ENCODE data around the gene WHRN. TPM values are rescaled to one million over a fixed set of nuclear protein-coding genes. Genes with fewer than 3 reads are reported as not detected.

The WHRN gene
- total RNA-seq, 1 experiment from 2014 or later: 24.3 TPM

GRCh38 chr9:114504341-114505186 is 709 bp downstream of the WHRN start (continued):
- peak; percentile 92 for TF ChIP-seq ARID4B (CRISPR knock-in tag; IDR thresholded peaks at IDR 0.05; ENCODE audit: borderline replicate concordance)
- no peak for TF ChIP-seq TEAD4 (CRISPR knock-in tag; IDR thresholded peaks at IDR 0.05)
- no peak for TF ChIP-seq RORB (CRISPR knock-in tag; IDR thresholded peaks at IDR 0.05)
- TF ChIP-seq, protein P1, sequence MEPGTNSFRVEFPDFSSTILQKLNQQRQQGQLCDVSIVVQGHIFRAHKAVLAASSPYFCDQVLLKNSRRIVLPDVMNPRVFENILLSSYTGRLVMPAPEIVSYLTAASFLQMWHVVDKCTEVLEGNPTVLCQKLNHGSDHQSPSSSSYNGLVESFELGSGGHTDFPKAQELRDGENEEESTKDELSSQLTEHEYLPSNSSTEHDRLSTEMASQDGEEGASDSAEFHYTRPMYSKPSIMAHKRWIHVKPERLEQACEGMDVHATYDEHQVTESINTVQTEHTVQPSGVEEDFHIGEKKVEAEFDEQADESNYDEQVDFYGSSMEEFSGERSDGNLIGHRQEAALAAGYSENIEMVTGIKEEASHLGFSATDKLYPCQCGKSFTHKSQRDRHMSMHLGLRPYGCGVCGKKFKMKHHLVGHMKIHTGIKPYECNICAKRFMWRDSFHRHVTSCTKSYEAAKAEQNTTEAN (CRISPR knock-in tag; IDR thresholded peaks at IDR 0.05): peak; percentile 58; the same call in 1 of the 2 replicates
- peak; percentile 80; the same call in 1 of the 2 replicates for TF ChIP-seq TEAD1 (CRISPR knock-in tag; IDR thresholded peaks at IDR 0.05)
- no peak for TF ChIP-seq JAZF1 (CRISPR knock-in tag; IDR thresholded peaks at IDR 0.05)
- TF ChIP-seq ATF1 (CRISPR knock-in tag; IDR thresholded peaks at IDR 0.05): peak; percentile 41; the same call in 1 of the 2 replicates
- no peak for TF ChIP-seq ZNF396 (CRISPR knock-in tag; IDR thresholded peaks at IDR 0.05; ENCODE audit: borderline replicate concordance)
- TF ChIP-seq, protein P2, sequence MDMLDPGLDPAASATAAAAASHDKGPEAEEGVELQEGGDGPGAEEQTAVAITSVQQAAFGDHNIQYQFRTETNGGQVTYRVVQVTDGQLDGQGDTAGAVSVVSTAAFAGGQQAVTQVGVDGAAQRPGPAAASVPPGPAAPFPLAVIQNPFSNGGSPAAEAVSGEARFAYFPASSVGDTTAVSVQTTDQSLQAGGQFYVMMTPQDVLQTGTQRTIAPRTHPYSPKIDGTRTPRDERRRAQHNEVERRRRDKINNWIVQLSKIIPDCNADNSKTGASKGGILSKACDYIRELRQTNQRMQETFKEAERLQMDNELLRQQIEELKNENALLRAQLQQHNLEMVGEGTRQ (CRISPR knock-in tag; IDR thresholded peaks at IDR 0.05): no peak
- TF ChIP-seq, protein P3, sequence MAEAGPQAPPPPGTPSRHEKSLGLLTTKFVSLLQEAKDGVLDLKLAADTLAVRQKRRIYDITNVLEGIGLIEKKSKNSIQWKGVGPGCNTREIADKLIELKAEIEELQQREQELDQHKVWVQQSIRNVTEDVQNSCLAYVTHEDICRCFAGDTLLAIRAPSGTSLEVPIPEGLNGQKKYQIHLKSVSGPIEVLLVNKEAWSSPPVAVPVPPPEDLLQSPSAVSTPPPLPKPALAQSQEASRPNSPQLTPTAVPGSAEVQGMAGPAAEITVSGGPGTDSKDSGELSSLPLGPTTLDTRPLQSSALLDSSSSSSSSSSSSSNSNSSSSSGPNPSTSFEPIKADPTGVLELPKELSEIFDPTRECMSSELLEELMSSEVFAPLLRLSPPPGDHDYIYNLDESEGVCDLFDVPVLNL (CRISPR knock-in tag; IDR thresholded peaks at IDR 0.05; ENCODE audit: borderline replicate concordance, low read depth): peak; percentile 18; the same call in 1 of the 2 replicates
- TF ChIP-seq EMX1 (CRISPR knock-in tag; IDR thresholded peaks at IDR 0.05): no peak
- no peak for TF ChIP-seq CBFB (CRISPR knock-in tag; IDR thresholded peaks at IDR 0.05; ENCODE audit: low read depth)
- TF ChIP-seq IRF2 (CRISPR knock-in tag; IDR thresholded peaks at IDR 0.05; ENCODE audit: borderline replicate concordance, low read depth): no peak
- no peak for TF ChIP-seq ZNF425 (CRISPR knock-in tag; conservative IDR thresholded peaks at IDR 0.05)
- peak; percentile 85; the same call in 1 of the 2 replicates for TF ChIP-seq TP53 (CRISPR knock-in tag; IDR thresholded peaks at IDR 0.05)
- peak; percentile 78; the same call in 1 of the 2 replicates for TF ChIP-seq MYBL2 (CRISPR knock-in tag; IDR thresholded peaks at IDR 0.05)
- TF ChIP-seq NR2C2 (CRISPR knock-in tag; IDR thresholded peaks at IDR 0.05): peak; percentile 59; the same call in 1 of the 2 replicates
- no peak for TF ChIP-seq KAT7 (CRISPR knock-in tag; IDR thresholded peaks at IDR 0.05; ENCODE audit: borderline replicate concordance)
- TF ChIP-seq, protein P4, sequence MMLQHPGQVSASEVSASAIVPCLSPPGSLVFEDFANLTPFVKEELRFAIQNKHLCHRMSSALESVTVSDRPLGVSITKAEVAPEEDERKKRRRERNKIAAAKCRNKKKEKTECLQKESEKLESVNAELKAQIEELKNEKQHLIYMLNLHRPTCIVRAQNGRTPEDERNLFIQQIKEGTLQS (CRISPR knock-in tag; conservative IDR thresholded peaks at IDR 0.05): no peak
- TF ChIP-seq E2F5 (CRISPR knock-in tag; IDR thresholded peaks at IDR 0.05): peak; percentile 67; the same call in 1 of the 2 replicates
- TF ChIP-seq, protein P5, sequence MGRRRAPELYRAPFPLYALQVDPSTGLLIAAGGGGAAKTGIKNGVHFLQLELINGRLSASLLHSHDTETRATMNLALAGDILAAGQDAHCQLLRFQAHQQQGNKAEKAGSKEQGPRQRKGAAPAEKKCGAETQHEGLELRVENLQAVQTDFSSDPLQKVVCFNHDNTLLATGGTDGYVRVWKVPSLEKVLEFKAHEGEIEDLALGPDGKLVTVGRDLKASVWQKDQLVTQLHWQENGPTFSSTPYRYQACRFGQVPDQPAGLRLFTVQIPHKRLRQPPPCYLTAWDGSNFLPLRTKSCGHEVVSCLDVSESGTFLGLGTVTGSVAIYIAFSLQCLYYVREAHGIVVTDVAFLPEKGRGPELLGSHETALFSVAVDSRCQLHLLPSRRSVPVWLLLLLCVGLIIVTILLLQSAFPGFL (CRISPR knock-in tag; IDR thresholded peaks at IDR 0.05; ENCODE audit: borderline replicate concordance): no peak
- TF ChIP-seq, protein P6, sequence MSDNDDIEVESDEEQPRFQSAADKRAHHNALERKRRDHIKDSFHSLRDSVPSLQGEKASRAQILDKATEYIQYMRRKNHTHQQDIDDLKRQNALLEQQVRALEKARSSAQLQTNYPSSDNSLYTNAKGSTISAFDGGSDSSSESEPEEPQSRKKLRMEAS (CRISPR knock-in tag; IDR thresholded peaks at IDR 0.05): peak; percentile 95
- TF ChIP-seq ETV6 (CRISPR knock-in tag; IDR thresholded peaks at IDR 0.05): peak; percentile 88
